Muscle layer of duodenum (tissue), 2 donors: ENCODE measurements around the gene CACNA2D2.

Source experiments
- H3K27ac ChIP-seq: one replicate; pipeline ENCODE4 v1.7.0; 2013; ENCODE audit warnings: mild to moderate bottlenecking, low read length
- H3K27me3 ChIP-seq: one replicate; pipeline ENCODE4 v1.7.0; 2013; ENCODE audit warnings: low read depth, mild to moderate bottlenecking, control low read depth, low read length
- H3K36me3 ChIP-seq, 2 donors: one replicate each; pipeline ENCODE4 v1.7.0; 2013; ENCODE audit warnings: low read length in 2 of 2, control low read depth in 1 of 2, mild to moderate bottlenecking in 1 of 2; ENCODE audit not compliant: insufficient read depth in 2 of 2, control insufficient read depth in 1 of 2
- H3K4me1 ChIP-seq, 2 donors: one replicate each; pipeline ENCODE4 v1.7.0; 2013; ENCODE audit warnings: low read length in 2 of 2, mild to moderate bottlenecking in 2 of 2, control low read depth in 1 of 2, moderate library complexity in 1 of 2; ENCODE audit not compliant: insufficient read depth in 2 of 2, control insufficient read depth in 1 of 2
- H3K4me3 ChIP-seq, 2 donors: one replicate each; pipeline ENCODE4 v1.7.0; 2013; ENCODE audit warnings: low read length in 2 of 2, low read depth in 1 of 2, mild to moderate bottlenecking in 1 of 2
- H3K9me3 ChIP-seq, 2 donors: one replicate each; pipeline ENCODE4 v1.7.0; 2013; ENCODE audit warnings: low read length in 2 of 2, control low read depth in 1 of 2, mild to moderate bottlenecking in 1 of 2; ENCODE audit not compliant: control insufficient read depth in 1 of 2
- donor health status: healthy.

Gene CACNA2D2

GRCh38 chr3:50510325-50510724 lies 6.9 kb upstream of the CACNA2D2 start:
- Histone ChIP-seq H3K4me3 (no peak overlapping the region), H3K36me3 (no peaks in the 10 kb centered on the region), H3K9me3 (no peaks in the 10 kb centered on the region), H3K4me1 (peaks cover 0 to 3% of the 10 kb centered on the region in 2 donors), H3K27ac (no peak overlapping the region), H3K27me3 (no peaks in the 10 kb centered on the region)

- H3K27ac ChIP-seq, result no peak overlapping the region
- H3K4me3 ChIP-seq, result no peak overlapping the region
- H3K27me3 ChIP-seq, result no peaks in the 10 kb centered on the region
- no peaks in the 10 kb centered on the region for H3K4me1 ChIP-seq
- no peaks in the 10 kb centered on the region for H3K9me3 ChIP-seq
- H3K36me3 ChIP-seq, result no peaks in the 10 kb centered on the region
Observed at GRCh38 chr3:50509715-50510114, 6.3 kb upstream of the CACNA2D2 start.

- no peaks in the 10 kb centered on the region for H3K4me1 ChIP-seq
- H3K9me3 ChIP-seq, result no peaks in the 10 kb centered on the region
- no peaks in the 10 kb centered on the region for H3K27me3 ChIP-seq
- H3K27ac ChIP-seq, result no peak overlapping the region
- no peaks in the 10 kb centered on the region for H3K36me3 ChIP-seq
- H3K4me3 ChIP-seq, result no peak overlapping the region
Observed at GRCh38 chr3:50508821-50509220, 5.4 kb upstream of the CACNA2D2 start.

GRCh38 chr3:50506169-50506568 lies 2.7 kb upstream of the CACNA2D2 start:
- H3K4me3 ChIP-seq, result no peak overlapping the region
- peaks cover 0 to 12% of the 10 kb centered on the region in 2 donors for H3K4me1 ChIP-seq

GRCh38 chr3:50504681-50505080 lies 1.2 kb upstream of the CACNA2D2 start:
- Histone ChIP-seq H3K27me3 (peaks cover 11% of the 10 kb centered on the region), H3K4me3 (no peak overlapping the region), H3K36me3 (no peaks in the 10 kb centered on the region), H3K9me3 (no peaks in the 10 kb centered on the region), H3K27ac (no peak overlapping the region), H3K4me1 (peaks cover 0 to 12% of the 10 kb centered on the region in 2 donors)

More at GRCh38 chr3:50506169-50506568, 2.7 kb upstream of the CACNA2D2 start:
- no peaks in the 10 kb centered on the region for H3K36me3 ChIP-seq
- H3K27ac ChIP-seq, result no peak overlapping the region
- H3K9me3 ChIP-seq, result no peaks in the 10 kb centered on the region
- H3K27me3 ChIP-seq, result peaks cover 11% of the 10 kb centered on the region

GRCh38 chr3:50502584-50503423 lies 630 bp downstream of the CACNA2D2 start:
- Histone ChIP-seq H3K4me1 (peaks cover 0 to 12% of the 10 kb centered on the region in 2 donors), H3K27ac (no peak overlapping the region), H3K9me3 (no peaks in the 10 kb centered on the region), H3K27me3 (peaks cover 11% of the 10 kb centered on the region), H3K36me3 (no peaks in the 10 kb centered on the region), H3K4me3 (peak overlapping the region in 1 of 2 donors; percentile 72)

- Histone ChIP-seq H3K9me3 (no peaks in the 10 kb centered on the region), H3K4me1 (peaks cover 0 to 12% of the 10 kb centered on the region in 2 donors), H3K4me3 (peak overlapping the region in 1 of 2 donors; percentile 72), H3K27ac (no peak overlapping the region), H3K36me3 (no peaks in the 10 kb centered on the region), H3K27me3 (peaks cover 11% of the 10 kb centered on the region)
Observed at GRCh38 chr3:50502225-50502583, 1.2 kb downstream of the CACNA2D2 start.

GRCh38 chr3:50495609-50496423 lies 7.6 kb downstream of the CACNA2D2 start:
- Histone ChIP-seq H3K36me3 (no peaks in the 10 kb centered on the region), H3K27ac (no peak overlapping the region), H3K4me3 (no peak overlapping the region), H3K9me3 (no peaks in the 10 kb centered on the region), H3K27me3 (no peaks in the 10 kb centered on the region), H3K4me1 (no peaks in the 10 kb centered on the region)

- H3K4me1 ChIP-seq, result no peaks in the 10 kb centered on the region
Observed at GRCh38 chr3:50494126-50494525, 9.3 kb downstream of the CACNA2D2 start.

GRCh38 chr3:50493623-50494022 lies 9.8 kb downstream of the CACNA2D2 start:
- Histone ChIP-seq H3K4me3 (no peak overlapping the region), H3K4me1 (no peaks in the 10 kb centered on the region), H3K27me3 (no peaks in the 10 kb centered on the region), H3K36me3 (no peaks in the 10 kb centered on the region), H3K27ac (no peak overlapping the region), H3K9me3 (no peaks in the 10 kb centered on the region)

More at GRCh38 chr3:50494126-50494525, 9.3 kb downstream of the CACNA2D2 start:
- no peaks in the 10 kb centered on the region for H3K9me3 ChIP-seq
- no peak overlapping the region for H3K4me3 ChIP-seq
- H3K36me3 ChIP-seq, result no peaks in the 10 kb centered on the region
- H3K27me3 ChIP-seq, result no peaks in the 10 kb centered on the region
- H3K27ac ChIP-seq, result no peak overlapping the region

GRCh38 chr3:50493086-50493485 lies 10.3 kb downstream of the CACNA2D2 start:
- Histone ChIP-seq H3K4me1 (no peaks in the 10 kb centered on the region), H3K9me3 (no peaks in the 10 kb centered on the region), H3K4me3 (no peak overlapping the region), H3K36me3 (no peaks in the 10 kb centered on the region), H3K27ac (no peak overlapping the region), H3K27me3 (no peaks in the 10 kb centered on the region)
